Psoas muscle (tissue), 8 donors: Measurements from ENCODE around the gene TNIK. TPM values are rescaled to one million over a fixed set of nuclear protein-coding genes. Genes with fewer than 3 reads are reported as not detected.

Experiments used
- ATAC-seq, 4 donors: fragments of 200-7000 bp; cut with Tn5 transposase; one replicate each; pipeline ENCODE4 v1.9.1; 2020; ENCODE audit warnings: moderate library complexity in 3 of 4, mild to moderate bottlenecking in 2 of 4
- DNase-seq, 2 donors: peaks; one replicate each; pipeline ENCODE4 v3.0.0-alpha.2; 2020
- H3K27ac ChIP-seq: fragments of 200-600 bp; one replicate; pipeline ENCODE4 v1.8.0; 2022
- H3K27me3 ChIP-seq, 3 donors: fragments of 200-600 bp in 1 of 3; one replicate each; pipeline versions ENCODE4 v1.6.1 to v1.8.0; 2013 to 2022; ENCODE audit warnings: low read length in 2 of 3, mild to moderate bottlenecking in 2 of 3, moderate library complexity in 1 of 3; ENCODE audit not compliant: insufficient read depth in 3 of 3
- H3K36me3 ChIP-seq, 2 donors: fragments of 200-600 bp in 1 of 2; one replicate each; pipeline versions ENCODE4 v1.6.1 to v1.8.0; 2013 to 2022; ENCODE audit warnings: low read depth in 1 of 2, mild to moderate bottlenecking in 1 of 2, moderate library complexity in 1 of 2; ENCODE audit not compliant: insufficient read depth in 1 of 2
- H3K4me1 ChIP-seq: fragments of 200-600 bp; one replicate; pipeline ENCODE4 v1.8.0; 2022
- H3K4me3 ChIP-seq: fragments of 200-600 bp; one replicate; pipeline ENCODE4 v1.8.0; 2022; ENCODE audit warnings: mild to moderate bottlenecking
- H3K9me3 ChIP-seq: fragments of 200-600 bp; one replicate; pipeline ENCODE4 v1.8.0; 2022
- WGBS, 3 donors: extraction: QIAGEN DNeasy Blood & Tissue Kit; methylation state at CpG; one replicate each; pipeline versions ENCODE4 v1.1.6 to v1.1.7; 2013; 5-methylcytosine and 5-hydroxymethylcytosine counted together
- intact Hi-C, 2 donors: fragments of 100-400 bp; cut with DNase I; formaldehyde crosslinking; loops; one replicate each; pipeline versions ENCODE4 v1.11.0 to v1.14.2; 2022
- polyA plus RNA-seq, 3 donors: library from polyadenylated mRNA; stranded (reverse); fragments of 200-250 nt; gene quantifications; one replicate each; pipeline ENCODE4 v1.2.3, GENCODE V29; 2013
- total RNA-seq, 4 donors: library from RNA; stranded (reverse); fragmentation: NEBNext Ultra II Directional in 2 of 4; extraction: Animal tissue kit (Norgen Biotek cat#: 25700) in 2 of 4; gene quantifications; one replicate each; pipeline versions ENCODE4 v1.2.1 to v1.2.4, GENCODE V29; 2021 to 2023
- TF ChIP-seq, protein P1 (sequence below): fragments of 200-600 bp; IDR thresholded peaks from one replicate; pipeline ENCODE4 v1.8.0; 2022; ENCODE audit warnings: antibody characterized with exemption
- donor health status: healthy with polysubstance abuse.
- donor health status: DM: no; HTN: no; CAD: no; lungs with moderate emphysema.
- donor health status: Bipolar disorder and iron deficiency.
- donor health status: healthy.
- donor health status: DM: yes; HTN: yes; CAD: no.
- donor health status: DM: no; HTN: no; CAD: no.
- donor health status: DM: no; HTN: no; CAD: no.
- donor health status: DM: yes; HTN: yes; CAD: no.

Gene TNIK
- total and polyA plus RNA-seq, 7 donors = 9.9 to 32.4 (median 12.5) TPM

GRCh38 chr3:171301002-171301401 lies 159.2 kb downstream of the TNIK start:
- H3K4me3 ChIP-seq = no peak overlapping the region
- no peaks in the 10 kb centered on the region for H3K27me3 ChIP-seq
- WGBS, 3 donors = 93 to 100% (median 97%) methylated on average over 1 of the region's 1 CpG
- H3K9me3 ChIP-seq = no peaks in the 10 kb centered on the region
- peaks cover 23% of the 10 kb centered on the region for H3K4me1 ChIP-seq
- DNase-seq = no peak
- TF ChIP-seq, protein P1, sequence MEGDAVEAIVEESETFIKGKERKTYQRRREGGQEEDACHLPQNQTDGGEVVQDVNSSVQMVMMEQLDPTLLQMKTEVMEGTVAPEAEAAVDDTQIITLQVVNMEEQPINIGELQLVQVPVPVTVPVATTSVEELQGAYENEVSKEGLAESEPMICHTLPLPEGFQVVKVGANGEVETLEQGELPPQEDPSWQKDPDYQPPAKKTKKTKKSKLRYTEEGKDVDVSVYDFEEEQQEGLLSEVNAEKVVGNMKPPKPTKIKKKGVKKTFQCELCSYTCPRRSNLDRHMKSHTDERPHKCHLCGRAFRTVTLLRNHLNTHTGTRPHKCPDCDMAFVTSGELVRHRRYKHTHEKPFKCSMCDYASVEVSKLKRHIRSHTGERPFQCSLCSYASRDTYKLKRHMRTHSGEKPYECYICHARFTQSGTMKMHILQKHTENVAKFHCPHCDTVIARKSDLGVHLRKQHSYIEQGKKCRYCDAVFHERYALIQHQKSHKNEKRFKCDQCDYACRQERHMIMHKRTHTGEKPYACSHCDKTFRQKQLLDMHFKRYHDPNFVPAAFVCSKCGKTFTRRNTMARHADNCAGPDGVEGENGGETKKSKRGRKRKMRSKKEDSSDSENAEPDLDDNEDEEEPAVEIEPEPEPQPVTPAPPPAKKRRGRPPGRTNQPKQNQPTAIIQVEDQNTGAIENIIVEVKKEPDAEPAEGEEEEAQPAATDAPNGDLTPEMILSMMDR = no peak
- no peaks in the 10 kb centered on the region for H3K36me3 ChIP-seq
- H3K27ac ChIP-seq = no peak overlapping the region
- intact Hi-C loops = no loop called here
- ATAC-seq = peak in 1 of 4 donors; percentile 47

GRCh38 chr3:171297951-171298350 lies 162.3 kb downstream of the TNIK start:
- peaks cover 30% of the 10 kb centered on the region for H3K4me1 ChIP-seq

GRCh38 chr3:171297207-171297606 lies 163.0 kb downstream of the TNIK start:
- Histone ChIP-seq H3K27ac (peak overlapping the region; percentile 48), H3K4me3 (no peak overlapping the region)

More at GRCh38 chr3:171297951-171298350, 162.3 kb downstream of the TNIK start:
- DNase-seq (no peak), ATAC-seq (peak in 1 of 4 donors; percentile 26)
- Histone ChIP-seq H3K27me3 (no peaks in the 10 kb centered on the region), H3K9me3 (no peaks in the 10 kb centered on the region), H3K4me3 (no peak overlapping the region), H3K36me3 (no peaks in the 10 kb centered on the region), H3K27ac (peak overlapping the region; percentile 48)
- intact Hi-C loops = no loop called here
- WGBS, 3 donors = 44 to 100% (median 53%) methylated on average over 1 of the region's 1 CpG
- TF ChIP-seq, protein P1 = no peak

DNA sequence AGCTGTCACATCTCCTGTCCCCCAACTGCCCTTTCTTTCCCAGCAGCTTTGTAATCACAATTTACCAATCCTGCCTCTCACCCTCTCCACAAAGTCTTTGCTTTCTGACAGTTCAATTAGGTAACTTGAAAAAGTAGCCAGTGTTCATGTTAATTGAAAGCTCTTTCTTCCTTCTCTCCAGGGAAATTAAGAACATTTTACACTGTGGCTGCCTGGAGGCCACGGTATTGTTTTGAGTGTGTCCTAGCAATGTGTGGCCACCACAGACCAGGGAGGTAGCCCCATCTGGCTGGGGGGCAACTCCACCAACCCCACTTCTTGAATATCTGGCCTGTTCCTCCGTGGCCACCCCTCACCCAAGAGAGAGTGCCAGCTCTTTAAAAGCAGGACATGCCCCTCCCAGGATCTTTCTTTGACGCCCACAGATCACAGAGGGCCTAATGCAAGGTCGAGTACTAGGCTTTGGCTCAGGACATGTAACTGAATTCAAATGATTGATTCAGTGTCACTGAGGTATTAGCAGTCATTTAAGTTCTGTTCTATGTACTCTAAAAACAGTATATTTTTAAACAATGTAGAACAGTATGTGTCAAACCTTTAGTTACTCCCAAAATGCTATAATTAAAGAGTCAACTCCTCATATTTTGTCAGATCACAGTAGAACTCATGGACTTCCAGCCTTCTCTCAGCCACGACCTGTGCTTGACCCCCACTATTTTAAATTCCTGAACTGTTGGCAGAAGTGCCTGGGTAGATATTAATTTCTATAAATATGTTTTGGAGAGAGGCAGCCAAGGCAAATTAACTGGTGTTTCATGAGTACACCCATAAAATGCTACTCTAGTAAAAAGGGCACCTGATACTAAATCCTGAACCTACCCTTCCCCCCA lies 164.5 kb downstream of the TNIK start:
- Histone ChIP-seq H3K36me3 (no peaks in the 10 kb centered on the region), H3K4me1 (peaks cover 16% of the 10 kb centered on the region), H3K4me3 (no peak overlapping the region), H3K27ac (peak overlapping the region; percentile 48), H3K9me3 (no peaks in the 10 kb centered on the region), H3K27me3 (no peaks in the 10 kb centered on the region)
- TF ChIP-seq, protein P1 = no peak
- ATAC-seq (peak; percentile 65 to 85 (median 70)), DNase-seq (no peak)
- 23 to 33% (median 26%) methylated on average over 5 of the region's 5 CpGs for WGBS, 3 donors
- intact Hi-C loops = no loop called here

More at GRCh38 chr3:171297207-171297606, 163.0 kb downstream of the TNIK start:
- no peaks in the 10 kb centered on the region for H3K27me3 ChIP-seq
- DNase-seq (no peak), ATAC-seq (peak in 3 of 4 donors; percentile 3 to 7 (median 4))
- H3K36me3 ChIP-seq = no peaks in the 10 kb centered on the region
- intact Hi-C loops = no loop called here
- H3K4me1 ChIP-seq = peaks cover 24% of the 10 kb centered on the region
- TF ChIP-seq, protein P1 = no peak
- no peaks in the 10 kb centered on the region for H3K9me3 ChIP-seq
- WGBS, 3 donors = 52% methylated on average over 2 of the region's 2 CpGs
